DMS 273 (cell line): Measurements from ENCODE around the gene HID1.
"Not testable (repeated sequence)": the region's sequence is repeated elsewhere in the genome, so short reads cannot be mapped to it uniquely, and the experiment has no call there.

Source experiments
- DNase-seq: peaks from one replicate; lab custom pipeline; 2025; ENCODE audit not compliant: unreplicated experiment; lab: John Stamatoyannopoulos, UW

Gene HID1

DNA sequence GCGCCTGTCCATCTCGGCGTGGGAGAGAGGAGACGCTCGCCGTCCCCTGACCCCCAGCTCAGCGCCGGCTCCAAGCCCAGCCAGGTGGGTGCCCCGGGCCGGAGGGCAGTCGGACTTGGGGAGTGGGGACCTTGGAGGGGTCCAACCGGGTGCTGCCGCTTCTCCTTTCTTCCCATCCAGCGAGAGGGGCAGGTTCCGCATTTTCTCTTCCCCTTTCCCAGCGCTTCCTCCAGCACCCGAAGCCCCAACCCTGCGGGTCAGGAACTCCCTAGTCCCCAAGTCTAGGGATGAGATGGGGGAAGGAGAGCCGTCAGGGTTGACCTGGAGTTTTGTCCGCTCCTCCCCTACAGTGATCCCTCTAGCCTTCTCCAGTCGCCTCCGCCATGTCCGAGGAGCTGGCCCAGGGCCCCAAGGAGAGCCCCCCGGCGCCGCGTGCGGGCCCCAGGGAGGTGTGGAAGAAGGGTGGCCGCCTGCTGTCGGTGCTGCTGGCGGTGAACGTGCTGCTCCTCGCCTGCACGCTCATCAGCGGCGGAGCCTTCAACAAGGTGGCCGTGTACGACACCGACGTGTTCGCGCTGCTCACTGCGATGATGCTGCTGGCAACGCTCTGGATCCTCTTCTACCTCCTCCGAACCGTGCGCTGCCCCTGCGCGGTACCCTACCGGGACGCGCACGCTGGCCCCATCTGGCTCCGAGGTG, 48.2 kb downstream of the HID1 start, which contains the start of gene OTOP2:
OTOP2 (plus strand) TSS at position 24 of the 699 bp plus-strand sequence; CDS start at position 384, 360 bp downstream.
- DNase-seq = no peak

DNA sequence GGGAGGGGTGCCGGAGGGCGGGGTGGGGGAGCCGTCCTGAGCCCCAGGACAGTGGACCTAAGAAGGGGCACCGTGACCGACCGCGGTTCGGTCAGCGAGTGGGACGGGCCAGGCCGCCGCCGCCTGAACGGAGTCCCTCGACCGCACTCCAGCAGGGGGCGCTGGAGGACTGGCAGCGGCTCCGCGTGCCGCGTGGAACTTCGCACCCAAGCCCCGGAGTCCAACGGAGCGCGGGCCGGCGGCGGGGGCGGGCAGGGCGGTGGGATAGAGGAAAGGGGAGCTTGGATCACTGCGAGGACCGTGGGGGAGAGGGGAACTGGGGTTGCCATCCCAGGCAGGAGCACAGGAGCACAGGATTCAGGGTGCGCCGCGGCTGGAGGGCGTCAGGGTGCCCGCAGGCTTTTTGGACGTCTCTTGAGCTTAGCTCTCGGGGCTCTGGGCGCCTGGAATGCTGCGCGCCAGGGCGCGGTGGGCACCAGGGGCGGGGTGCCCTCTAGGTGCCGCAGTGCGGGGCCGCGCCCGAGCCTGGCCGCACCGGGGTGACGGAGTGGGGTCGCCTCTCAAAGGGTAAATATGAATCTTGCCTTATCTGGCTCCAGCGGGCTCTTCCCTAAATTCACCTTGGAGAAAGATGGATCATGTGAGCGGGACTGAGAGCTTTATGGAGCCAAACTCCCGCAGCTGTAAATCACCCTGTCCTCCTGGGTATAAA, 48.9 kb downstream of the HID1 start:
- peak; percentile 79 for DNase-seq

DNA sequence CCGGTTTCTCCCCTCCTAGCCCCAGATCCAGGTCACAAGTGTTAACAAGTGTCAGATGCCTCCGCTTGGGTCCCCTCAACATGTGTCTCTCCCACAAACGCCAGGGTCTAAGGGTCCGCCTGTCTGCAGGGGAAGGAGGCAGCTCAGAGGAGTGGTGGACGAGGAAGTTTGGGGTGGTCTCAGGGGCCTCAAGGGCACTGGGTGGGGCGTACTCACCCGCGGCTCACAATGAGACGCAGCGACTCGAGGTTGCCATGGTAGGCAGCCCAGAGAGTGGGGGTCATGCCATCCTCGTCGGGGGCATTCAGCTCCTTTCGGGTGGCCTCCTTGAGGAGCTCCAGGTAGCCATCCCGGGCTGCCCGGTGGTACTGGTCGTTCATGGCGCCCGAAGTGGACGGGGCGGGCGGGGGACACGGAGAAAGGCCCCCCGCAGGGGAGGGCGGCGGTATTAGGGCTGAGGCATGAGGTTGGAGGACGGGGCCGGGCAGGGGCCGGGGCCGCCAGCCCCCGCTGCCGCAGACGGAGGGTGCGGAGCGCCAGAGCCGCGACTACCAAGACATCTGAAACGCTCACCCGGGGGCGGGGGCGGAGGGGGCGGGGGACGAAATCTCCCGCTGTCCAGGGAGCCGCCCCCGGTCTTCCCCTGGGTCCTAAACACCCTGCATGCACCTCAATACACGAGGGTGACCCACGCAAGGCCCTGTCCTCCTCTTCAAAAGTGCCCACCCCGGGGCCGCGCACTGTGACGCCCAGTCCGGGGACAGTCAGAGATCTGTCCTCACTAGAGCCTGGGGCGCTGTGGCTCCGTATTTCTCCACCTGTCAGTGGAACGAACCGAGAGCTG, 49.6 kb downstream of the HID1 start, which contains the start of gene USH1G:
USH1G (minus strand) TSS at position 562 of the 844 bp plus-strand sequence; CDS start at position 380, 182 bp downstream.
- peak; percentile 57 for DNase-seq

DNA sequence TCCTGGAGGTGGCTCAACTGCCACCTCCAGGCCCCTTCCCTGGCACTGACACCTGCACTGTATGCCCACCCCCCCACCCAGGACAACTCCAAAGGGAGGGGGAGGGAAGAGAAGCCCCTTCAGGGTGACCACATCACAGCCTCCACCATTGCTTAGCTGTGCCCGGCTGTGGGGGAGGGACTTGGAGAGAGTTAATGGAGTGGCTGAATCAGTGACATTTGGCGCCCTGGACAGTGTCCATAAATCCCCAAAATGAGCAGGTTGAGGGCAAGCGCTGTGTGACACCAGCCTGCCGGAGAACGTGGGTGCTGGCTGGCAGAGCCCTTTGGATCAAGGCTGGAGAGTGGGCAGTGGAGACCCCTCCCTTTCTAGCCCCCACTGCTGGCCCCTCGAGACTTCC, 50.4 kb downstream of the HID1 start:
- no peak for DNase-seq

DNA sequence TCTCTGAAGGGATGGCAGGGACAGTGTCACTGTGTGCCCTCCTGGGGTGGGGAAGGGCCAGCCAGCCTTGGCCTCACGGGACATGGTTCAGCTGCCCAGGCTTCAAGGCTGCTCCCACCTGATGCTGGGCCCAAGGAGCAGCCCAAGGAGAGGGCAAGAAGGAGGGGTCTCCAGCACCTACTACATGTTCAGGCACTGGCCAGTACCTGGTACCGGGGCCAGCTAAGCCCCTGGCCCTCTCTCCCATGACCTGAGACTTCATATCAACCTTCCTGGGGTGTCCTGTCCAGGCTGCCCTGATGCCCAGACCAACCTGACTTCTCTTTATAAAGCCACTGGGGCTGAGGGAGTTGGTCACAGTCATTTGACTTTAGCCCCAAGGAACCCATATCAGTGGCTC, 50.8 kb downstream of the HID1 start:
- no peak for DNase-seq

DNA sequence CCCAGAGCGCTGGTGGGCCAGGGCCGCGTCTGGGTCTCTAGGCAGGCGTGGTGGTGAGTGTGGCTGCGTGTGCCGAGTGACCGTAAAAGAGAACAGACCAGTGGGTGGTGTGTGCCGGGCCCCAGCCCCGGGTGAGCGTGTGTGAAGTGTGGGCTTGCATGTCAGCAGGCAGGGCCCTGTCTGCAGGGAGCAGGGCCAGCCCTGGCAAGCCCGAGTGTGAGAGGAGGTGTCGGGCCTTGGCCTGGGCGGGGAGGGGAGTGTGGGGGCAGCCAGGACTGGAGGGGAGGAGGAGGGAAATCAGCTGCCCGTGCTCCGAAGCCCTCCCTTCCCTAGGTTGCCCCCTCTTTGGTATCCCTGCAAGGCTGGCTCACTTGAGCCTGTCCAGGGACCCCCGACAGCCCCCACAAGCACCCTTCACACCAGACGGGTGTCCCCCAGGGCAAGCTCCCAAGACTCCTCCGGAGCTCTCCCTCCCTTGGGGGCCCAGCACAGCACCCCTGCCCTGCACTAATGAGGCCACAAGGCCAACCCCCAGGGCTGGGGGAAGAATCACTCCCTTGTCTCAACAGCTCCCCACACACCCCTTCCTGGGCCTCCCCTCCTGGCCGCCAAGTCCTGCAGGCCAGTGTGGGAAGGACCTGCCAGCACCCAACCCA, 51.4 kb downstream of the HID1 start:
- DNase-seq = peak; percentile 62

DNA sequence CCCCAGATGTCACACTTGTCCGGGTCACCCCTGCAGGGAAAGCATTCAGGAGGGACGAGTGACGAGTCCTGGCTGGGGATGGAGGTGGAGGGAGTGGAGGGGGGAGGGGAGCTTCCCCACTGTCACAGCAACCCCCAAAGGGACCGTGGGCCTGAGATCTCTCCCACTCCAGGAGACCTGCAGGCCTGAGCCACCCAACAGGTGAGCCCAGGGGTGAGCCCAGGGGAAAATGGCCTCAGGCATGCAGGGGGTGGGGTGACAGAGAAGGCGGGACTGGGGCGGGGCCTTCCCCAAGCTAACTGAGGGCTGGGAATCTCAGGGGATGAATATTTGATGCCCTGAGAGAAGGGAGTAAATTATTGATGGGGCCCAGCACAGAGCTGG, 51.9 kb downstream of the HID1 start:
- DNase-seq = peak; percentile 56

DNA sequence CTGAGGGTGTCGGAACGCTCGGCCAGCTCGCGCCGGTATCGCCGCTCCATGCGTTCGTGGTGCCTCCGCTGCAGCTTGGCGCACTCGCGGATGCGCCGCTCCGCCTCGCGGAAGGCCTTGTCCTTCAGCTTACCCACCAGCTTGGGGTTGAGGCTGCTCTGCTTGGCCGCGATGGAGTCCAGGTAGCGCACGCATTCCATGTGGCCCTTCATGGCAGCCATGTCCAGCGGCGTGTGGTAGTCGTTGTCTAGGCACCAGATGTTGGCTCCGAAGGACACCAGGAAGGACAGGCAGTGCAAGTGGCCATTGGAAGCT, 52.3 kb downstream of the HID1 start:
- no peak for DNase-seq

DNA sequence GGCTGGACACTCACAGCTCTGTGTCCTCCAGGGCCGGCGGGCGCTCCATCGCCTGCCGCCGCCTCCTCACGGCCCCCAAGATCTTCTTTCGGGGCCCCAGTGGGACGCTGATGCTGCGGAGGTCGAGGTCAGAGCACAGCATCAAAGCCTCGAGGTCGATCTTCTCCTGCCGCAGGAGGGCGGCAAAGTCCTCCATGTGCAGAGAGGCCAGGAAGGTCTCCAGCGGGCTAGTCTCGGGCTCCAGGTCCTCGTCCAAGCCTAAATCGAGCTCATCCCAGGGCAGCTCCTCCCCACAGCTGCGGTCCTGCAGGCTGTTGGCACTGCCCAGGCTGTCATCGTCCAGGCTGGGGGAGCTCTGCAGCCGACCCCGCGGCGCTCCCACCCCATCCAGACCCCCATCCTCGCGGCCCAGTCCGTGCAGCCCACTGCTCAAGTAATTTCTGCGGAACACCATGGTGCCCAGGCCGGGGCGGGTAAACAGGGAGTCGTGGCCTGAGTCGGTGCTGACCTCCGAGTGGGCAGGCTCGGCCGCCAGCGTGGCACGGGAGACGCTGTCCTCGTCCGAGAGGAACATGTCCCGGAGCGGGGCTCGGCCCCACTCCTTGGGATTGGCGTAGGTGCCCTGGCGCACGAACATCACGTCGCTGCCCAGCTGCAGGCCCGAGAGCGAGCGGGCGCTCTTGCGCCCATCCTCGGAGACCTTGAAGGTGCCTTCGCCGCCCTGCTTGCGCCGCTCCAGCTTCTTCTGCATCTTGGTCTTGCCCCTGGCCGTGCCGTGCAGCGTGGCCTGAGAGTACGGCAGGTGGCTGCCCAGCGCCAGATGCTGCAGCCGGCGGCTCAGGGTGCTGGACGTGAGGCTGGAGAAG, 52.9 kb downstream of the HID1 start:
- DNase-seq = no peak

DNA sequence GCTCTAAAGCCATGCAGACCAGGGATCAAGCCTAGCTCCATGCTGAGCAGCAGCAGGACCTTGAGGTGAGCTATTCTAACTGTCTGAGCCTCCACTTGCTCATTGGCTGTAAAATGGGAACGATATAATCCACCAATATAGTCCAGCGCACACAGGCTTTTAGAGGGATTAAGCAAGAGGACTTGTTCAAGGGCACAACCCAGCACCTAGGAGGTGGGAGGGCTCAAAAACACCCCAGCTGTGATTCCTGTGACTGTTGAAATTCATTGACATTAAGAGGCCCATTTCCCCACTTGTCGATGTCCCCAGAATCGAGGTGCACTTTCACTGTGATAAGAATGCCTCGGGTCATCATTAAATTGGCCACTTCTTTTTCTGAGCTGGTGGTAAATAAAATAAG, 53.7 kb downstream of the HID1 start:
- no peak for DNase-seq

DNA sequence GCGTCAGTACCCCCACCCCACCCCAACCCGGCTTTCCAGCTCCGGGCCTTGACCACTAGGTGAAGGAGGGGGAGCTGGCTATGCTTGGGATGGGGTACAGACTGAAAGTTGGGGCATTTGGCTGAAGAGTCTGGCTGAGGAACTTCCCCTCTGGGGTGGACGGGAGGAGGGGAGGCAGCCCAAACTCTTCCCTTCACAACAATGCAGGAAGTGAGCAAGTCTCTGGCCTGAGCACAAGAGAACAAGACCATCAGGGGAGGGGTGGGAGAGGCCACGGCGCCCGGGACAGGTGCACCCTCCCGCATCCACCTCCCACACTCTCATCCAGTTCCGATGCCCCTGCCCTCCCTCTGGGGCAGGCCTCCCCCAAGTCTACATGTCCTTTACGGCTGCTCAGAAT, 55.1 kb downstream of the HID1 start:
- no peak for DNase-seq

DNA sequence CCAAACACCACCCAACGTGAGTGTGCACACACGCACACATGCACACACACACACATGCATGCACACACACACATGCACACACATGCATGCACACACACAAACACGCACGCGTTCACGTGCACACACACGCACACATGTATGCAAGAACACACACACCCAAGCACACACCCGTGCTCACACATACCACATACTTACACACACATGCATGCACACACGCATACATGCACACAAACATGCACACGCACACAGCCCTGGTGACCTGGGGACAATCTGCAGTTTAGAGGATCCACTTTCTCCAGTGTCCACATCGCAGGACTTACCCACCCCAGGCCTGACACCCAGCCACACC, 55.7 kb downstream of the HID1 start:
- DNase-seq = no peak

DNA sequence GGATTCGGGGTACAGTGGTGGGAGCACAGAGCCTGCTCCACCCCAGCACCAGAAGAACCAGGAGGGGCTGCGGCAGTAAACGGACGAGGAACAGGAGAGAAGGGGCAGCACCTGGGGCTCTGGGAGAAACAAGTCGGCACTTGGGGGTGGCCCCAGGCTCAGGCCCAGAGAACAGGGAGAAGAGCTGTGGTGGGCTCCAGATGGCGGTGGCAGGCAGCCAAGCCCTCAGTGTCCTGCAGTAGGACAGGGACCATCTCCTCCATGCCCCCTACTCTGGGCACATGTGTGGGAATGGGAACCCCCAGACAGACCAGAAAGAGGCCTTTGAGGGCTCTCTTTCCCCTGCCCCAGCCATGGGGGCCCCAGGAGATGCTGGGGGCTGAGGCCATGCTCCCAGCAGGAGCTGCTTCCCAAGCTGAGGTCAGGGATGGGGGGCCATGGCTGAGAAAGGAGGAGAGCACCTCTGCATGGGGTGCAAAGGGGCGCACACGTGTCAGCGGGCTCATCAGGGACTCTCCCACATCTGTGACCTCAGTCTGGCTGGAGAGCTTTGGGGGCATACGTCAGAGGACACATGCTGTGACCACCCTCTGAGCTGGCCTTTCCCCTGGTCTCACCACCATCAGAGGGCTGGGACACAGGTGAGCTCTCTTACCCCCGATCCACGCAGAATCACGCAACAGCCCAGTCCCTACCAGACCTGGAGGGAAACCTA, 56.3 kb downstream of the HID1 start:
- DNase-seq = no peak

DNA sequence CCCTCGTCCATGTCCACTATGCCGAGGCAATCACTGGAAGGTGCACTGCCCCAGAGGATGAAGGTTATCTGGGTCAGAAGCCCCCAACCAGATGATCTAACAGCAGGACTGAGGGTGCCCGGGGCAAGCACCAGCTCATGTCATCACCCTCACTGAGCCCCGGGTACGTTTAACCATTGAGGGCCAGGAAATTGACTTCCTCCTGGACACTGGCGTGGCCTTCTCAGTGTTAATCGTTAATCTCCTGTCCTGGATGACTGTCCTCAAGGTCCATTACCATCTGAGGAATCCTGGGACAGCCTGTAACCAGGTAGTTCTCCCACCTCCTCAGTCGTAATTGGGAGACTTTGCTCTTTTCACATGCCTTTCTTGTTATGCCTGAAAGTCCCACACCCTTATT, 61.1 kb downstream of the HID1 start:
- DNase-seq = not testable (repeated sequence)

DNA sequence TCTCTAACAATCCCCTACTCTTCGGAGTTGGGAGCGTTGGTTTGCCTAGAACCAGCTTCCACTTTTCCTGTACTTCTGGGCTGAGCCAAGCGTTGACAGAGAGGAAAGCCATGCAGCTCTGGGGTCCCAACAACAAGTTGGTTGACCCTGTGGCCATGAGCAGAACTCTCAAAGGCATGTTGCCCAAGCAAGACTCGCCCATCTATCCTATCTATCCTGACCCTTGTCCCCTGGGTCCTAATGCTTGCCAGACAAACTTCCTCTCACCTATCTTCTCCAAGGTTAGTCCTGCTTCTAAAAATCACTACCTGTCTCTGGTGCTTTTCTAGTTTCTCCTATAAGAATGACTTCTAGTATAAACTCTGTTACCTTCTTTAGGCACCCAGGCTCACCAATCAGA, 63.5 kb downstream of the HID1 start:
- not testable (repeated sequence) for DNase-seq

DNA sequence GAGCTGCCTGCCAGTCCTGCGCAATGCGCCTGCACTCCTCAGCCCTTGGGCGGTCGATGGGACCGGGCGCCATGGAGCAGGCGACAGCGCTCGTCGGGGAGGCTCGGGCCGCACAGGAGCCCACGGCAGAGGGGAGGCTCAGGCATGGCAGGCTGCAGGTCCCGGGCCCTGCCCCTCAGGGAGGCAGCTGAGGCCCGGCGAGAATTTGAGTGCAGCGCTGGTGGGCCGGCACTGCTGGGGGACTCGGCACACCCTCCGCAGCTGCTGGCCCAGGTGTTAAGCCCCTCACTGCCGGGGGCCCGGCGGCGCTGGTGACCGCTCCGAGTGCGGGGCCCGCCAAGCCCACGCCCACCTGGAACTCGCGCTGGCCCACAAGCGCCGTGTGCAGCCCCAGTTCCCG, 65.5 kb downstream of the HID1 start:
- no peak for DNase-seq

DNA sequence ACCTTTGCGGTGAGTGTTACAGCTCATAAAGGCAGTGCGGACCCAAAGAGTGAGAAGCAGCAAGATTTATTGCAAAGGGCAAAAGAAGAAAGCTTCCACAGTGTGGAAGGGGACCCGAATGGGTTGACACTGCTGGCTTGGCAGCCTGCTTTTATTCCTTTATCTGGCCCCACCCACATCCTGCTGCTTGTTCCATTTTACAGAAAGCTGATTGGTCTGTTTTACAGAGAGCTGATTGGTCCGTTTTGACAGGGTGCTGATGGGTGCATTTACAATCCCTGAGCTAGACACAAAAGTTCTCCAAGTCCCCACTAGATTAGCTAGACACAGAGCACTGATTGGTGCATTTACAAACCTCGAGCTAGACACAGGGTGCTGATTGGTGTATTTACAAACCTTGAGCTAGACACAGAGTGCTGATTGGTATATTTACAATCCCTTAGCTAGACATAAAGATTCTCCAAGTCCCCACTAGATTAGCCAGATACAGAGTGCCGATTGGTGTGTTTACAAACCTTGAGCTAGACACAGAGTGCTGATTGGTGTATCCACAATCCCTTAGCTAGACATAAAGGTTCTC, 66.3 kb downstream of the HID1 start:
- DNase-seq = not testable (repeated sequence)

DNA sequence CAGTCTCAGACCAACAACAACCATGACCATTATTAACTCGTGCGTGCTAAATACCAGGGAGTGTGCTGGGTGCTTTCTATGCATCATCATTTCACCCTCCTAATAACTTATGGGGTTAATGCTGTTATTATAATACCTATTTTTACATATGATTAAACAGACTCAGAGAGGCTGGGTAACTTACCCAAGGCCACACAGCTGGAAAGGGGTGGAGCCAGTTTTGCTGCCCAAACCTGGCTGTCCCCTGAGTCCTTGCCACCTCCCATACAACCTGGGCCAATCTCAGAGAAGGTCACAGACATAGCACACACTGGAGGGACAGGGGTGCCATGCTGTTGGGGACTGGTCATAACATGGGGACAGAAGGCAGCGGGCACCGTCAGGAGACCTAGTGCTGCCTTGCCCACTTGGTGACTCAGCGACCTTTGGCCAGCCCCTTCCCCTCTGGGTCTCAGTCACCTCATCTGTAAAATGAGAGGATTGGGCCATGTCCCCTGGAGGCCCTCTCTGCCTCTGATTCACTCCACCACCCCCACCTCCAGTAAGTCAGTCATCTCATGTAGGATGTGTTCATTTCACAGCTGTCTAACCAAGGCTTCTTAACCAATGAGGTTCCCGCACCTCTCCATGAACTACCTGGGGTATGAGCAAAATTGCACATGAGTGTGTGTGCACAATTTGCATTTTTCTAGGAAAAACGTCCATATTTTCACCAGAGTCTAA, 67.7 kb downstream of the HID1 start:
- no peak for DNase-seq

DNA sequence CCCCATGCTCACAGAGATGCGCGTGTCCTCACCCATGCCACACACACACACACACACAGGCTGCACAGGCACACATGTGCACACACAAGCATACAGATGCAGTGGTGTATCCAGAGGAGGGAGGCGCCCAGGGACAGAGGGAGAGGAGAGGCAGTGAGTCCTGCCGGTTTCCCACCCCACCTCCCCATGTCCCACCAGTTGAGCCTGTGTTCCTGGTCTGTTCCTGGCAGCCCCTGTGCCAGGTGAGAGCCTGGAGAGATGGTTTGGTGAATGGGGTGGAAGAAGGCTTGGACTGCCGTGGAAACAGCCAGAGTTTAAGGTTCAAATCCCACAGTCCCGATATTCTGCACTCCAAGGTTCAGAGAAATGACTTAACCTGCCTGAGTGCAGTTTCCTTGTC, 68.9 kb downstream of the HID1 start:
- DNase-seq = no peak
